Smooth muscle cell of the brain vasculature (primary cell): ENCODE measurements around the gene ORC4.

Experiments used
- DNase-seq: peaks from one replicate; pipeline ENCODE4 v3.0.0-alpha.2; 2012; ENCODE audit warnings: low read depth, low spot score

Gene ORC4

DNA sequence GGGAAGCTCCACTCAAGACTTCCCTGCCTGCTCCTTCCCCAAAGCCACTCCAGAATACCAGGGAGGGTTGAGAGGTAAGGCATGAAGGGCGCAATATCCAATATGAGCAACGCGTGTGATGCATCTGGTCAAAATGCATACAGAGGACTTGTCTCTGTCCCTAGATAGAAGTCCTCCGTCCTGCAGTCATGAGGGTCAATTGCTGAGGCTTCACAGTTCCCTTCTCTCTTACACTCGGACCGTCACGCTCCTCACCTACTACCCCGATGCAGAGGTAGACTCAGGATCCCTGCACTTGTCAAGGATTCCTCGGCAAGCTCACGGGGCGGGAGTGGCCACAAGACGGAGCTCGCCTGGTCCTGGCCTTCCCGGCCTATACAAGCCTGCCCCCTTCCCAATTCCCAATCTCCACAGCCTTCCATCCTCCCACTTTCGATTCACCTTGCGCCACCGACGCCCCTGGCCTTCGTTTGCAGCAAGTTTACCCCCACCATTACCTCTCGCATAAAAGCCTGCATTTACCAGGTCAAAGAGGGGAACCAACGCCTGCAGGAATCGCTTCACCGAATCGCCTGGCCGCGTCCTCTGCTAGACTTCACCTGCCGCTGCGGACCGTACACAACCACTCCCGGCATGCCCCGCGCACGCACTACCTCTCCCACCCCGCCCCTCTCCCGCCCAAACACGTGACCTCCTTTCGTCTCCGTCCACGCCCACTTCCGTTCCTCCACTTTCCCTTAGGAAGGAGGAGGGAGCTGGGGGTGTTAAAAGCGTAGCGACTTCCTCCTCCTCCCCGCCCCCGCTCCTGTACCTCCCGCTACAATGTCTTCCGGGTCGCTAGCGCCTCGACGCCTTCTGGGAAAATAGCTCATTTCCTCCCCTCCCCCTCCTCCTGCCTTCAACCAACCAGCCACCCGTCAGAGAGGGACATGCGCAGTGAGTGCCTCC lies at the start of gene ORC4:
Gene ORC4 (minus strand): TSS at position 627 of the 948 bp plus-strand sequence. CDS start 44,779 bp downstream, outside the sequence.
- DNase-seq: peak; percentile 99

DNA sequence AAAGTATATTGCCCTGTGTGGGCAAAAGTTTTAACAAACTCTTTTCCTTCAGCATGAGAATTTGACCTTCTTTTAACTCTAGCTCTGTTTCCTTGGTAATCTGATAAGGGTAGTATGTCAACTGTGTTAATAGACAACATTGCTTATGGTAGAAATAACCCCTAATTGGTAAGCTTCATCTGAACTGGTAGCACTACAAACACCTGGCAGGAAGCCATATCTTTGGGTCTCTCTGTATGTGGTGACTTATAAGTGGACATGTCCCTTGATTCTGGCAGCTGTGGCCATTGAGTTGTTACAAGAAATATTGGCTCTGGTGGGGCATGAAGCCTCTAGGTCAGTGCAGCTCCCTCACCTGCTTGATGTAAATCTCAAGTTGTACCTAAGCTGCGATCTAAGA lies 47.3 kb upstream of the ORC4 start:
- no peak for DNase-seq

DNA sequence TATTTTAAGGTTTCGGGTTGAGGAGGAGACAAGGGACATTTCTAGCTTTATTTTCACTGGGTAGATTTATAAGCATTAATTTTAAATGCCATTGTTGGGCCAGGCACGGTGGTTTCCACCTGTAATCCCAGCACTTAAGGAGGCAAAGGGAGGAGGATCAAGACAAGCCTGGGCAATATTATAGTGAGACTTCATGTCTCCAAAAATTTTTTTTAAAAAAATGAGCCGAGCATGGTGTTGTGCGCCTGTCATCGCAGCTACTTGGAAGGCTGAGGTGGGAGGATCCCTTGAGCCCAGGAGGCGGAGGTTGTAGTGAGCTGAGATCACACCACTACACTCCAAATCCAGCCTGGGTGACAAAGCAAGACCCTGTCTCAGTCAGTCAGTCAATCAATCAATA lies 45.4 kb upstream of the ORC4 start:
- no peak for DNase-seq

DNA sequence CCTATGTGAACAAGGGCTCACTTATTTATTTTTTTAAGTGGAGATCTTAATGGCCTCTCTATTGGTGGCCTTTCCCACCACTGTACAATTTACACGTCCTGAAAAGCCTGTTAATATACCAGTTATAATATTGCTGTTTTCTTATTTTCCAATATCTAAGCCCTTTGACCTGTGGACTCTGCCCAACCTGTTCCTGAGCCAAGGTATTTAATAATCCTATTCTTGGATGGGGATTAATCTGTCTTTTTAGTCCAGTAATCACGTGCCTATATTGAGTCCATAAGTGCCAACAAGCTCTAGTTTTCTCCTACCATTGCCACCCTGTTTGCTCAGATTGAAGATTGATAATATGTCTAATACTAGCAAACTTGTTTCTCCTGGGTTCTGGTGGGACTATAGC lies 43.1 kb upstream of the ORC4 start:
- no peak for DNase-seq

DNA sequence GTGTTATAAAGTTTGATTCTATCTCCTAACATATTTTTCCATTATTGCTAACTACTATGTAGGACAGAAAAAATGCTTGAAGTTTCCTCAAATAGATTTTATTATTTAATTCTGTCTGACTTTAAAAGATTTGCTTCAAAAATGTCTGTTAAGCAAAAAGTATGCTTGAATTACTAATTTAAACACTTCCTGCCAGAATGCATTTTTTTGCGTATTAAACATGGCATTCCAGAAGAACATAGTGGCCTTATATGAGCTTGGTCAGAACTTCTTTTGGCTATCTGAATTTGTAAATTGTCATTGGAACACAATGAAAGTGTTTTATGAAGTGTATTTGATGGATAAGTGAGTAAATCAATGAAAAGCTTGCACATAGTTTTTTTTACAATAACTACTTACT lies 38.1 kb upstream of the ORC4 start:
- DNase-seq: no peak

DNA sequence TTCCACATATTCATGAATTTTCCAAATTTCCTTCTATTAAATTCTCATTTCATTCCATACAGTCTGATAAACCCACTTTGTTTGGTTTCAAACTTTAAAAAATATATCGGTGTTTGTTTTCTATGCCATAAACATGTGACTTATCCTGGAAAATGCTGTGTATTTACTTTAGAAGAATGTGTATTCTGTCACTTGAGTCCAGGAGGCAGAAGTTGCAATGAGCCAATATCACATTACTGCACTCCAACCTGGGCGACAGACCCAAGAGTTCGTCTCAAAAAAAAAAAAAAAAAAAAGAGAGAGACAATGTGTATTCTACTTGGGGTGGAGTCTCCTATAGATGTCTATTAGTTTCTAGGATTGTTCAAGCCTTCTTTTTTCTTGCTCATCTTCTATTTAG lies 32.1 kb upstream of the ORC4 start:
- no peak for DNase-seq

DNA sequence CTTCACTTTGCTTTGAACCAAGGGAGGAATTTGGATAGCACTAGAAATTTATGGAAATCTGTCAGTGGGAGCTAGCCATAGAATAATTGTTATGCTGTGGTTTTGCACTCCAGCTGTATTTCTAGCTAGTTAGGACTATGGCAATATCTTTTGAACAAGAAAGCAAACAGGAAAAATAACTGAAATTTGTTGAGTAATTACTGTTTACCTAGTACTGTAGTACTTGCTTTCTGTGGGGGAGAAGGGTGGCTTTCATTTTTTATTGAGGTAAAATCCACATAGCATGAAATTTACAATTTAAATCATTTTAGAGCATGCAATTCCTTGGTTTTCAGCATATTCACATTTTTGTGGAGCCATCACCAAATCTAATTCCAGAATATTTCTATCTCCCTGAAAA lies 28.7 kb upstream of the ORC4 start:
- DNase-seq: no peak

DNA sequence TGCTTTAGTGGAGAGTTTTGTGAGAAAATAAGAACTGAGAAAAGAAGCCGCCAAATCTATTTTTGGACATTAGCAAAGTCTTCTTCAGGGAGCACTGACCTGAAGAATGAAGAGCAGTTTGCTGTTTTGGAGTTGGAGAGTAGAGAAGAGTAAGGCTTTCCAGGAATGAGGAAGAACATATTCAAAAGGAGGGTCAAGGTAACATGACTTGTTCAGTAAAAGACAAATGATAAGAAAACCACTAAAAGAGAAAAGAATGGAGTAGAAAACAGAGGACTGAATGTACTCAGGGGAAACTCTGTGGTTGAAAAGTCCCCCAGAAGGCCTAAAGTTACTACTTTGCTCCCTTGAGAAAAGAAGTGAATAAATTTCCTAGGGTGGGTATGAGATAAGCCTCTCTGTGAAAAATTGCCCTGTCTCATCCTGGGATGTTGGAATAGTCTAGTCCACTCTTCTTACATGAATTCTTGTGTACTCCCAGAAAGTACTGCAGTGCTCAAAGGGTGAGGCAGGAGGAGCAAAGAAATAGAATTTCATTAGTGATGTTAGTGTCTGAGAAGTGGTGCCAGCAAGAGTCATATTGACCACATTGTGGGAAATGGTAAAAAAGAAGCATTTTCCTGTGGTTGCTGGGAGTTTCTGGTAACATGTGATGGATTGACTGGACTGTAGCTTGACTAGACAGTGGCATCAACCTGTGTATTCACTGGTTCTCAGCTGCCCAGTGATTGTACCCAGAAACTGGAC lies 28.1 kb upstream of the ORC4 start:
- no peak for DNase-seq

DNA sequence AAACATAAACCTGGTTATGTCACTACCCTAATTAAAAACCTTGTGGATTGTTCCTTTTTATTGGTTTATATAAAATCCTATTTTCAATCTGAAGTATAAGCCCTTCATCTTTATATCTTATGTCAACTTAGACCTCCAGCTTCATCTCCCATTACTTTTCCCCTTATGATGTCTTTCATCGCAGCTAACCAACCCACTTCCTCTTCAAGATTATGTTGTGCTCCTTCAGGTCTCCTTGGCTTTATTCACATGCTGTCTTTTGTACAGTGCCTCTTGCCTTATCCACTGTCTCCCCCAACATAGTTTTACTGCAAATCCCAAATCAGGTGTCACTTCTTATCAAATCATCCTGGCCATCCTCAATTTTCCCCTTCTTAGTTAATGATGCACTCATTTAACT lies 26.3 kb upstream of the ORC4 start:
- DNase-seq: no peak

DNA sequence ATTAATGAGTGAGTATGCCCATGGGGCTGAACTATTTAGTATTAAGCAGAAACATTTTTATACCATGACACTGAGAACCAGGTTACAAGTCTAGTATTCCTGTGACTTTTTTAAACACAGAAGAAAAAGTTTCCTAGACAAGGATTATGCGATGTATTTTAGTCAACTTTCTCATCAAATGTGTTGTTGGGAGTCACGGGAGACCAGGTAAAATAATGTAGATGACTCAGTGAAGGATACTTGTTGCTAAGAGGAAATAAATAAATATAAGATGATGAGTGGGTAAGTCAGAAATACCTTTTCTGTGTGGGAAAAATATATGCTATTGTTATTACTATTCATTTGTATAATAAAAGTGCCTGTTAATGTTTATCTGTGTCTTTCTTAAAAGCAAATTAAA lies 23.8 kb upstream of the ORC4 start:
- no peak for DNase-seq

DNA sequence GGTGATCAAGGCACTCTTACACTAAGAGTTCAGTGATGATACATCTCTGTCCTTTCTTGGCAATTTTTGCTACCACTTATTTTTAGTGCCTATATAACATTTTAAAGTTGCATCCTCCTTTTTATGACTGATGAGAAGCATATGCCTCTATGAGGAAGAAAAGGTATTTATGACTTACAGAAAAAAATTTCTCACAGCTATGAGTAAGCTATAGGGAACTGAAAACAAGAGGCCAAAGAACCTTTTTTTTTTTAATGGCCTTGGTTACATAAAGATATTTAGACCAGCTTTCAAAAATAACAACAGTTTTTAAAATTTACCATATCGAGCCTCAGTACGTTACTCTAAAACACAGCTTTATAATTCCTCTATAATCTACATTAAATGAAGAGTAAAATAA lies 21.7 kb upstream of the ORC4 start:
- no peak for DNase-seq

DNA sequence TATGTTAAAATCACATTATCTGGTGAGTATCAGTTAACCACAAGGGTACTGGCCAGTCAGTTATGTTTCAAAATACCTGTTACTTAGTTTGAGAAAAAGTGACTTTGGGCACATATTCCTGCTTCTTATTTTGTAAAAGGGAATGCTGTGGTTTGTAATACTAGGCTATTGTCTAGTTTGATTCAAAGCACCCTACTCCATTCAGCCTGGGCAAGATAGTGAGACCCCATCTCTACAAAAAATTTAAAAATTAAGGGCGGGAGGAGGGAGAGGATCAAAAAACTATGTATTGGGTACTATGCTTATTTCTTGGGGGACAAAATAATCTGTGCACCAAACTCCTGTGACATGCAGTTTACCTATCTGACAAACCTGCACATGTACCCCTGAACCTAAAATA lies 19.2 kb upstream of the ORC4 start:
- no peak for DNase-seq

DNA sequence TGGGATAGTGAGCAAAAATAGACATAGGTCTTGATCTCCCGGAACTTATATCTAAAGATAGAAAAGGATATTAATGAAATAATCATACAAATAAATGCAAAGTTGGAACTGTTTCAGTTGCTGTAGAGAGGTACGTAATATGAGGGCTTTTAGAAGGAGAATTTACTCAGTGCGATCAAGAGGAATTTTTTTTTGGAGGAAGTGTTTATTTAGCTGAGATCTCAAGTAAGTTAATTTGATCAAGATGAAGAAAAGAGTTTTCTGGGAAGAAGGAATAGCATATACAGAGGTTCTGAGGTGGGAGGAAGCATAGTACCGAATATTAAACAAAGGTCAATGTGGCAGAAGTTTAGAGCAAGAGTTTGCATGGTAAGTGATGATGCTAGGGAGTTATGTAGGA lies 11.7 kb upstream of the ORC4 start:
- DNase-seq: no peak

DNA sequence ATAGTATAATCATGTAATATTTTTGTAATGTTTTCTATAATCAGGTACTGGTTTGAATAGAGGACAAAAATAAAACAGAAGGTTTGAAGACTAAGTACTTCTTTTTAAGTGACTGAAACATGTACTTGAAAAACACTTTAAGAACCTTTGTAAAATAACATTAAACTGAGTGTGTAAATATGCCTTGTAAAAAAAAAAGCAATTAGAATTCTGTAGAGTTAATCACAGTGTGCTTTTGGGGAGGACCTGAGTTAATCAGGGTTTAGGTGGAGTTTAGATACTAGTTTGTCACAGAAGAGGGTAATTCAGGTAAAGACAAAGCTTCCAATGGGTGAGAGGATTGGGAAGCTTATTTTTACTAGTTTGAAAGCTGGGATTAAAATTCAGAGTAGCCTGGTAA lies 10.6 kb upstream of the ORC4 start:
- DNase-seq: no peak

DNA sequence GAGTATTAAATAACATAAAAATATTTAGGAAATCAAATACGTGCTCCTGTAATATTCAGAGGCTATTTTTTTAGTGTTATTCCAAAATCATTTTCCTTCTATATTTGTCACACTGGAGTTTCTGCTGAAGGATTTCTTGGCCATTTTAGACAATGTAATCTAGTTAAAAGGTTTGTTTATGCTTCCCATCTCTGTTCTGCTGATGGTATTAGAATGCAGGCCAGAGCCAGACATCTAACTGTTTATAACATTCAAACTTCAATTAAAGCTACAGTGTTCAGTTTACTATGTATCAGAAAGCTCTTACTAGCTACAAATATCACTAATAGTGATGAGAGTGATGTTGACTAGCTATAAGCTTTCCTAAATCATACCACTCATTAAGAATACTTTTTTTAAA lies 8.2 kb upstream of the ORC4 start:
- no peak for DNase-seq

DNA sequence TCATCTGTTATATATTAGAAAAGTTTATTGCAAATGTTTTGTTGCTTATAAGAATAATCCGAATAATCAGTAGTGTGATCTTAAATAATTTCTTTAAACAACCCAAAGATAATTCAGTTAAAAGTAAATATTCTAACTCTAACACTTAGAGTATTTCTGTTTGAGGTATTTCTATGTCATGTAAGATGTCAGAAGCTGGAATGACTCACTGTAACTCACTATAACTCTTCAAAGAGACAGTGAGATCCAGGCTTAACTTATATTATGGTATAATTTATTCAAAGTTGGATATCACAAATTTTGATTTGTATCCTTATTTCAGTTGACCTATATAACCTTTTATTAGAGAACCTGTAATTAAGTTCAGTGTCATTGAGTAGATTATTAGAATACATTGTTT lies 7.3 kb upstream of the ORC4 start:
- DNase-seq: no peak

DNA sequence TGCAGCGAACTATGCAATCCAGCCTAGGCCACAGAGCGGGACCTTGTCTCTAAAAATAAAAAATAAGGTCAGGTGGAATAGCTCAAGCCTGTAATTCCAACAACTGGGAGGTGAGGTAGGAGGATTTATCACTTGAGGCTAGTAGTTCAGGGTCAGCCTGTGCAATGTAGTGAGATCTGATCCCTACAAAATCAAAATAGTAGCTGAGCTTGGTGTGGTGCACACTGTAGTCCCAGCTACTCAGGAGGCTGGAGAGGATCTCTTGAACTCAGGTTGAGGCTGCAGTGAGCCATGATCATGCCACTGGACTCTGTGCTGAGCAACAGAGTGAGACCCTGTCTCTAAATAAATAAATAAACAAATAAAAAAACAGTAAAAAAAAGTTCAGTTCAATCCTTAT lies 6.0 kb upstream of the ORC4 start:
- no peak for DNase-seq

DNA sequence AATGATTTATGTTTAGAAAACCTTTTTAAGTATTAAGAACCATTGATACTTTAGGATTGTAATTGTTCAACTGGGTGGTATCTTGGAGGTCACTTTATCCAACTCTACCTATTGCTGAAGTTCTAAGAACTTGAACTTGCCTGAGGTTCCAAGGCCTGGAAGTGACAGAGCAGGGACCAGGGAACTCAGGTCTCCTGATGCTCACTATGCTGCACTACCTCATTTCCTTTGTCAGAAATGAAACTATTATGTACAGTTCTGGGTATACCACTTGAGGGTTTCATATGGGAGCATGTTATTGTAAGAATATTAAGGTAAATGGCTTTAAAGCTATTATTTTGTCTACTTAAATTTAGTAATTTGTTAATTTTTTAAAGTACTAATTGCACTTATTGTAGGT lies 3.3 kb upstream of the ORC4 start:
- DNase-seq: no peak

DNA sequence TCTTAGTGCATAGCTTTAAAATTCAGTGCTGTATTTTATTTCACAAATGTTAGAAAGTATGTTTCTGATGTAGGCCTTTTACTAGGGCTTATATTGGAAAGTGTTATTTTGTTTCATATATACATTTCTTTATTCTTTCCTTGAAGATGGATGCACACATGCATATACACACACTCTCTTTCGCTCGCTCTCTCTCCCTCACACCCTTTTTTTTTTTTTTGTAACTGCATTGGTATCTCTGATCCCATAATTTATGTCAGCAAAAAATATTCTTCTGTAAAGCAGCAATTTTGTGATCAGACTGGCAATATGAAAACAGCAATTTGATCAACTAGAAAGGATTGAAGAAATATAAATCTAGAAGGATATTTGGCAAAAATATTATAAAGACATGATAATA lies 2.3 kb upstream of the ORC4 start:
- no peak for DNase-seq

DNA sequence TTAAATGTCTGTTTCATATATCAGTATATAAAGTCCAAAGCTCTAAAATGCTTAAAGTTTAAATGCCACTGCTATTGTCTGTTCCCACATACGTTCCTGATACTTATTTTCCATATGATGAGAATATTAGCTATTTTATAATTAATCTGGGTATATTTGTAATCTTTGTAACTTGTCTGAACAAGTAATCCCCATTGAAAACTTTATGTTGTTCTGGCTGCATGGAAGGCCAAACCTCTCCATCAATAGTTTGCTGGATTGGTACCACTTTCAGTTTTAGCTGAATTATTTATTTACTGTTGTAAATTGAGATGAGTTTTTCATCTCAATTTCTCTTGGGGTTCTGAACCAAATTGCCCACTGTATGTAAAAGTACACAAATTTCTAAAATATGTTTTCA lies 1.8 kb upstream of the ORC4 start:
- DNase-seq: no peak

DNA sequence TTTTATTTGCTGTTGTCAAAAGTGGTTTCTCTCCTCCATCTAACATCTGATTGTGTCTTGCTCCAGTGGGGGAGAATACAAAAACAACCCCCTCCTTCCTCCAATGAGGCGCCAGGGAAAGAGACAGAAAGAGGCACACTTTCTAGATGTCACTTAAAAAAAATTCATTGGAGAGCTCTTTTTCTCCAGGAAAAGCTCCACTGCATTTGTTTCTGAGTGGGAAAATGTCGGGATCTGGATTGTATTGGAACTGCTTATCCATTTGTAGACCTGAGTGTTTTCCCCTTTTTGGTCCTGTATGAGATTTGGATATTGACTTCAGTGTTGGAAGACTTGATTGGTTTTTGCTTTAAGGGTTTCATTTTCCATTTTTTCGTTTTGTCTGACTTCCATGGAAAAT lies 1.3 kb upstream of the ORC4 start:
- no peak for DNase-seq

DNA sequence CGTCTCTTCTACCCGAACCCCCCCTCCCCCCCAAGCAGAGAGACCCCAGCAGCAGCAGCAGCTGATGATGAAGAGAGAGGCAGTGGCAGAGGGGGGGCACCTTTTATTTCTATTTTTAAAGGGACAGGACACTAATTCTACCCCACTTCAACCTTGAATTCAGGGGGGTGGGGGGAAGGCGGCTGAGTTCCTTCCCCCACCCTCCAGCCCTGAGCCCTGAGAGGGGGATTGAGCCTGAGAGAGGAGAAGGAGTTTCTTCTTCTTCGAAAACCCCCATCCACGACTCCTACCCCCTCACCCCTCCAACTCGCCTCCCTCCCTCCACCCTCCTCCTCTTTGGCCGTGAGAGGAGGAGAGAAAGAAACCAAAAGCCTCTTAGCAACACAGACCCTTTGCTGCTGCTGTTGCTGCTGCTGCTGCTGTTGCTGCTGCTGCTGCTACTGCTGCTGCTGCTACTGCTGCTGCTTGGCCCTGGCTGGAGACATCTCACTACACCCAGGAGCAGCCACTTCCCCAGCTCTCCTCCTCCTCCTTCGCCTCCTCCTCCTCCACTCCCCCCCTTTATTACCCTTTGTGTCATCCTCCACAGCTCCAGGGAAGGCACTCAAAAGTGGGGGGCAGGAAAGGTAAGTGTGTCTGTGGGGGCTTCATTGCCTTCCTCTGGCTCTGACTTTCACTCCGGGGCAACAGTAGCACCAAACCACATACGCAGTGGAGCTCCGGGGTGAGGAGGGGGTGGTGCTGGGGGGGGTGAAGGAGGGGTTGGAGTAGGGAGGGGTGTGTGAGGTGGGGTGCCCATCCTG lies 723 bp upstream of the ORC4 start, which contains the start of gene MBD5:
Gene MBD5 (plus strand): TSS at position 33 of the 803 bp plus-strand sequence.
- DNase-seq: peak; percentile 36
